GM18867 (cell line): Measurements from ENCODE around the gene ZMYND15.
A peak's percentile ranks its signal among the peaks of the same experiment; 100 is the strongest.

Source experiments
- ATAC-seq: cut with Tn5 transposase; IDR thresholded peaks from one replicate; pipeline ENCODE4 v1.9.1; 2021; ENCODE audit warnings: mild to moderate bottlenecking, moderate library complexity; ENCODE audit not compliant: unreplicated experiment

The ZMYND15 gene

DNA sequence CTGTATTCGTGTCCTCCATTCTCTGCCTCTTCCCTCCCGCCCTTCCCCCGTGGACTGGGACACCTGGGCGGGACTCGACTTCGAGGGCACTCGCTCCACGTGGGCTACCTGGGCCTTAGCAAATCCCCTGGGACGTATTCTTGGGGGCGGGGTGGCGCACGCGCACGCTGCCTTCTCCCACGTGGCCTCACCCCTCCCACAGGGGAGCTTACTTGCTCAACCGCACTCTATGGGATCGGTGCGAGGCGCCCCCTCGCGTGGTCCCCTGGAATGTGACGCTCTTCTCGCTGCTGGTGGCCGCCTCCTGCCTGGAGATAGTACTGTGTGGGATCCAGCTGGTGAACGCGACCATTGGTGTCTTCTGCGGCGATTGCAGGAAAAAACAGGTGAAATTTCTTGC lies 43.0 kb downstream of the ZMYND15 start:
- ATAC-seq = no peak

DNA sequence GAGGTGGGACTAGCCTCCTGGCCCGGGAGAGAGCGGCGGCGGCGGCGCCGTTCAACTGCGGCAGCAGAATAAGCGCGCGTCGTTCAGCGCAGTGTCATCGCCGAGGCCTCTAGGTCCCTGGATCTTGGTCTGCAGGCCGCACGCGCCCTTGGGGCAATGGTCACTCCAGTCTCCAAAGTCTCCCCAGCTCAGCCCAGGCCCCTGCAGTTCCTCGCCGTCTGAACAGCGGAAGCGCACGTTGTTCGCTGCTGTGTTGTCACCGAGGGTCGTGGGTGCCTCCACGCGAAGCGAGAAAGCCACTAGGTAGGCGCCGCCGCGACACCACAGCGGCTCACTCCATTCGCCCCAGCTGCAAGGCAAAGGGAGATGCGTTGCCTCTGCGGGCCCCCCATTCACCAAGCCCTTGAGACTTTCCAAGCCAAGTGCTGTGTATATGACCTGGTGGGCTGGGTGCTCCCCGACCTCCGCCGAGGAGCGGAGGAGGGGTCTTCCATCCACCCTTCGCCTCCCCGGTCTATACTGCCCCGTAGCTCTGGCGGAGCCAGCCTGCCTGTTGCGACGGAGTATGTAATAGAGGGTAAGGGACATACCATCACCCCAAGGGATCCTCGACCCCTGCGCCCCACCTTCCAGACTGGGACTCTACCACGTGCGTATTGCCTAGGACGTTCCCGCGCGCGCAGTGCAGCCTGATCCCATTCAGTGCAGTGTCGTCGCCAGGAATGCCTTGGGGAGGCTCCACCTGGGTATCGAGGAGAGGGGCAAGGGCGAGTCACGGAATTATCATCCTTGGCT lies 45.9 kb downstream of the ZMYND15 start:
- no peak for ATAC-seq

DNA sequence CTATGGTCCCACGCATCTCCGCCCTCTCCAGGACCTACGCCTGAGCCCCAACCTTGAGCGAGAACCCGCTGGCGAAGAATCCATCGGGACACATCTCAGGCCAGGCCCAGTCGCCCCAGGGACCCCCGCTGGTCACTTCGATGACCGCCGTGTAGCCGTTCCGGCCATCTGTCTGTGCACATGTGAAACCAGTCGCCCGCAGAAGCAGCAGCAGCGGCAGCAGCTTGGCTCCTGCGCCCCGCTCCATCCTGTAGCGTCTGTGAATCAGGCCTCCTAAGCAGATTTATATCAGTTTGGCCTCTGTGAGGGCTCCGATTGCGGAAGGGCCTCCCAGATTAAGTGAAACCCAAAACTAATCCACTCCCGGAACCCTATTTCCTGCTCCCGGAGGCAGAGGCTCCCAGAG lies 46.5 kb downstream of the ZMYND15 start, which contains the start of gene VMO1:
VMO1 (minus strand) TSS at position 259 of the 406 bp plus-strand sequence; CDS start at position 247, 12 bp downstream.
- ATAC-seq = no peak

DNA sequence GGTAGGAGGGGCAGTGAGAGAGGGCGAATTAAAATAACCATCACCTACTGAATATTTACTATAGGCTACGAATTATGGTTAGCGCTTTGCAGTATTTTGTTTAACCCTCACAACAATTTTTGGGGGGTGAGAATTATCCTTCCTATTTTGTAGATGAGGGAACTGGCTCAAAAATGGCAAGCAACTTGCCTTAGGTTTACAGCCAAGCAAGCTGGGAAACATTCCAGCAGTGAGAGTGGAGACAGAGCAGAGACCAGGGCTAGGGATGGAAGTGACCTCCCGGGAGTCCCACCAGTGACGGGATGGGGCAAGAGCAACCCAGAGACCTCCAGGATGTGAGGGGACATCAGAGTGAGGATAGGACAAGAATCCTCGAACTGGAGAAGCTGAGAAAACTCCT lies 46.9 kb downstream of the ZMYND15 start:
- ATAC-seq = no peak

DNA sequence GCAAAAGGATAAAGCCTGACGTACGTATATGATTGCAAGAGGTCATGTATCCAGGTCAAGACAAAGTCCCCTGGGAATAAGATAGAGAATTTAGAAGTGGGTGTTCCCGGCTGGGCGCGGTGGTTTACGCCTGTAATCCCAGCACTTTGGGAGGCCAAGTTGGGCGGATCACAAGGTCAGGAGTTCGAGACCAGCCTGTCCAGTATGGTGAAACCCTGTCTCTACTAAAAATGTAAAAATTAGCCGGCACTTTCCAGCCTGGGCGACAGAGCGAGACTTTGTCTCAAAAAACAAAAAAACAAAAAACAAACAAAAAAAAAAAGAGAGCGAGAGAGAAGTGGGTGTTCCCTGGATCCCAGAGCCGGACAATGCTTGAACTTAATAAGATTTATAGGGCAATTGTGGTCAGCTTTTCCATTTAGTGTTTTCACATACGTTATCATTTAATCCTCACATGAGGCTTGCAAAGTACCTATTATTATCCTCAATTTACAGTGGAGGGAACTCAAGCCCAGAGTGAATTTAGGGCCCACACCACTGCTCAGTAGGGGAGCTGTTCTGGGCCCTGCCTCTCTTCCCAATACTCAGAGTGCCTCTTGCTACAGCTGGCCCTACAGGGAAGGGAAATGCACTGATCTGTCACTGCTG lies 48.6 kb downstream of the ZMYND15 start:
- ATAC-seq = no peak

DNA sequence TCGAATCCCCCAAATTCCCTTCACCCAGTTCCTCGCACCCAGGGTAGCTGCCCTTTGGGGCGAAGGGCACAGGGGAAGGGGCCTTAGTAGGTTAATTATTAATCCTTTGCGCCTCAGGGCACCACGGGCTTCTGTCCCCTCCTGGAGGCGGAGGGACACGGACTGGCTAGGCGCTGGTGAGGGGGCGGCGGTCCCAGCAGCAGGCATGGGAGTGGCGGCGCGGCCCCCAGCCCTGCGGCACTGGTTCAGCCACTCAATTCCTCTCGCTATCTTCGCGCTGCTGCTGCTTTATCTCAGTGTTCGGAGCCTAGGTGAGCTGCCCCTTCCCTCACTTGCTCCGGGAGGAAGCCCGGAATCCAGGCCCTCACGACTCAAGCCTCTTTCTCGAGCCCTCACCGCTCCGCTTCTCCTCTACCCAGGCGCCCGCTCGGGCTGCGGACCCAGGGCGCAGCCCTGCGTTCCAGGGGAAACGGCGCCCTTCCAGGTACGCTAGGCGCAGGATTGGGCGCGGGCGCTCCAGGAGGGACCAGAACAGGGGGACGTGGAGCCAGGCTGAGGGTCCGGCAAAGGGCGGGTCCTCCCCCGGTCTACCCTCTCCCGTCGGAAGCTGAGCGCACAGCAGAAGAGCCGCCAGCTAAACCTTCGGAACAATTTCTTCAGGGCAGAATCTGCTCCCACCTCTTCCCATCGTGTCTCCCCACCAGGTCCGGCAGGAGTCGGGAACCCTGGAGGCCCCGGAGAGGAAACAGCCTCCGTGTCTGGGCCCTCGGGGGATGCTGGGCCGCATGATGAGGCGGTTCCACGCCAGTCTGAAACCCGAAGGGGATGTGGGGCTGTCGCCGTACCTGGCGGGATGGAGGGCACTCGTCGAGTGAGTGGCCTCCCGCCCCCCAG lies 49.4 kb downstream of the ZMYND15 start, which contains the start of gene GLTPD2:
GLTPD2 (plus strand) TSS at position 158 of the 894 bp plus-strand sequence; CDS start at position 206, 48 bp downstream.
- ATAC-seq = peak; percentile 10

DNA sequence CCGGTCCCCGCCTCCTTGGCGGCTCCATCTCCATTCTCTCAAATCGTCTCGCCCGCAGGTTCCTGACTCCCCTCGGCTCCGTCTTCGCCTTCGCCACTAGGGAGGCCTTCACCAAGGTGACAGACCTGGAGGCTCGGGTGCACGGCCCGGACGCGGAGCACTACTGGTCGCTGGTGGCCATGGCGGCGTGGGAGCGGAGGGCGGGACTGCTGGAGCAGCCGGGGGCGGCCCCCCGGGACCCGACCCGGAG lies 50.0 kb downstream of the ZMYND15 start:
- no peak for ATAC-seq

DNA sequence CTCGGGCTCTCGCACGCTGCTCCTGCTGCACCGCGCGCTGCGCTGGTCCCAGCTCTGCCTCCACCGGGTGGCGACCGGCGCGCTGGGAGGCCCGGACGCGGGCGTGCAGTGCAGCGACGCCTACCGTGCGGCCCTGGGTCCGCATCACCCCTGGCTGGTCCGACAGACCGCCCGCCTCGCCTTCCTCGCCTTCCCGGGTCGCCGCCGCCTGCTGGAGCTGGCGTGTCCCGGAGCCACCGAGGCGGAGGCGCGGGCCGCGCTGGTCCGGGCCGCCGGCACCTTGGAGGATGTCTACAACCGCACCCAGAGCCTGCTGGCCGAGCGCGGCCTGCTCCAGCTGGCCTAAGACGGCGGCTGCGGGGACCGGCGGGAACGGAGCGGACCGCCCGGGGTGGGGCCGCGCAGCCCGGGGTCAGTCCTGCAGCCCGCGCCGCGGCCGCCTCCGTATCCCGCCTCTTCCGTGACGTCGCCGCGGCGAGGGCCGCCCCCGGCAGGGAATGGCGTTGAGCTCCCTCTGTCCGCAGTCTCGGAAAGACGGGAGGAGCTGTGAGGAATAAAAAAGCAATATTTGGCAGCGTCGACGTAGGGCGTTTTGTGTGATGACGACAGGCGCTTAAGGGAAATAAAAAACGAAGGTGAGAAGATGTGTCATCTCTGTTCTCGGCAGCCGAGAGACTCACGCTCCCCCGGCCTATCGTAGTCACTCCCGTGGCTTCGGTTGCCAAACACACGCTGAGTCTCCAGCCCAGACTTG lies 50.5 kb downstream of the ZMYND15 start:
- ATAC-seq = peak; percentile 87

DNA sequence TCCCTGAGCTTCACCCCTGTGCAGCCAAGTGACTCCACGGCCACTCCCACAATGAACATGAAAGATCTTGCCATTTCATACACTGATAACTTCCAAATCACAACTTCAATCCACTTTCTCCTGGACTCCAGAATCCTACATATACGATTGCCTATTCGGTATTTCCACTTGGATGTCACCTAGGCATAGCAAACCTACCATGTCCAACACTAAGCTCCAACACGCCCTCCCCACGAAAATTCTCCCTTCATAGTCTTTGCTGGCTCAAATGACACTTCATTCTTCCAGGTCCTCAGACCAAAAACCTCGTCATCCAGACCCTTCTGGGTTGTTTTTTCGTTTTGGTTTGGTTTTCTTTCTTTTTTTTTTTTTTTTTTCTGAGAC lies 51.1 kb downstream of the ZMYND15 start:
- ATAC-seq = no peak

DNA sequence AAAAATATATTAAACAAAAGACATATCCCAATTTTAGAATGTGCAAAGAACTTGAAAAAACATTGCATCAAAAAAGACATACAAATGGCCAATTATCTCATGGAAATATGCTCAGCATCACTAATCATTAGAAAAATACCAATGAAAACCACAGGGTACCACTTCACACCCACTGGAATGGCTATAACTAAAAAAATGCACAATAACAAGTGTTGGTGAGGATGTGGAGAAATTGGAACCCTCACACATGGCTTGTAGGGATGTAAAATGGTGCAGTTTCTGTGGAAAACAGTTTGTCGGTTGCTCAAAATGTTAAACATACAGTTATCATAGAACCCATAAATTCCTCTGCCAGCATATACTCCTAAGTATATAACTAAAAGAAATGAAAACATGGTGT lies 55.5 kb downstream of the ZMYND15 start:
- ATAC-seq = no peak
